H1 (cell line): ENCODE results near the gene OR6V1. TPM values are rescaled to one million over a fixed set of nuclear protein-coding genes. Genes with fewer than 3 reads are reported as not detected.

Experiments used
- BCL11A ChIP-seq, 2 experiments: IDR thresholded peaks; one replicate each; pipeline ENCODE4 v1.6.1; 2011; ENCODE audit warnings: low read depth in 2 of 2, low read length in 2 of 2, mild to moderate bottlenecking in 2 of 2
- CREB1 ChIP-seq: IDR thresholded peaks from 2 replicates; pipeline ENCODE4 v1.6.1; 2012; ENCODE audit warnings: inconsistent platforms
- JUND ChIP-seq: IDR thresholded peaks from 2 replicates; pipeline ENCODE4 v1.6.1; 2011; ENCODE audit warnings: mild to moderate bottlenecking, improper control_type of control experiment, low read length
- YY1 ChIP-seq: IDR thresholded peaks from 2 replicates; pipeline ENCODE4 v1.6.1; 2011; ENCODE audit warnings: low read depth, mild to moderate bottlenecking, low read length
- polyA plus RNA-seq, 7 experiments: library from polyadenylated mRNA; depleted of rRNA in 3 of 7; stranded (reverse) in 5 of 7; unstranded in 2 of 7; fragments of >200 nt in 5 of 7; fragments of 200-250 nt in 2 of 7; gene quantifications; 1 replicate in 5 of 7; 2 replicates in 1 of 7; 4 replicates in 1 of 7; pipeline versions ENCODE4 v1.2.1 to v1.2.3, GENCODE V29; 2011 to 2013; ENCODE audit warnings: missing spikeins in 2 of 7, mixed read lengths in 2 of 7
- total RNA-seq: library from RNA; stranded (reverse); fragmentation: NEBNext Ultra II Directional; extraction: Animal tissue kit (Norgen Biotek cat#: 25700); gene quantifications from 2 replicates; pipeline ENCODE4 v1.2.1, GENCODE V29; 2021
- TF ChIP-seq, protein P1 (sequence below): fragments of 300-600 bp; sonication (generic); IDR thresholded peaks from 2 replicates; pipeline ENCODE4 v1.7.1; 2012; ENCODE audit warnings: low read length, moderate library complexity, mild to moderate bottlenecking, inconsistent platforms; ENCODE audit not compliant: insufficient replicate concordance
- TF ChIP-seq, protein P2 (sequence below): IDR thresholded peaks from 2 replicates; pipeline ENCODE4 v1.6.1; 2011; ENCODE audit warnings: low read length, improper control_type of control experiment

The OR6V1 gene
- total and polyA plus RNA-seq, 2 of the 8 experiments (the other 6 are each of a cell fraction or from before 2014, with no cell fraction given): not detected

- TF ChIP-seq, protein P1, sequence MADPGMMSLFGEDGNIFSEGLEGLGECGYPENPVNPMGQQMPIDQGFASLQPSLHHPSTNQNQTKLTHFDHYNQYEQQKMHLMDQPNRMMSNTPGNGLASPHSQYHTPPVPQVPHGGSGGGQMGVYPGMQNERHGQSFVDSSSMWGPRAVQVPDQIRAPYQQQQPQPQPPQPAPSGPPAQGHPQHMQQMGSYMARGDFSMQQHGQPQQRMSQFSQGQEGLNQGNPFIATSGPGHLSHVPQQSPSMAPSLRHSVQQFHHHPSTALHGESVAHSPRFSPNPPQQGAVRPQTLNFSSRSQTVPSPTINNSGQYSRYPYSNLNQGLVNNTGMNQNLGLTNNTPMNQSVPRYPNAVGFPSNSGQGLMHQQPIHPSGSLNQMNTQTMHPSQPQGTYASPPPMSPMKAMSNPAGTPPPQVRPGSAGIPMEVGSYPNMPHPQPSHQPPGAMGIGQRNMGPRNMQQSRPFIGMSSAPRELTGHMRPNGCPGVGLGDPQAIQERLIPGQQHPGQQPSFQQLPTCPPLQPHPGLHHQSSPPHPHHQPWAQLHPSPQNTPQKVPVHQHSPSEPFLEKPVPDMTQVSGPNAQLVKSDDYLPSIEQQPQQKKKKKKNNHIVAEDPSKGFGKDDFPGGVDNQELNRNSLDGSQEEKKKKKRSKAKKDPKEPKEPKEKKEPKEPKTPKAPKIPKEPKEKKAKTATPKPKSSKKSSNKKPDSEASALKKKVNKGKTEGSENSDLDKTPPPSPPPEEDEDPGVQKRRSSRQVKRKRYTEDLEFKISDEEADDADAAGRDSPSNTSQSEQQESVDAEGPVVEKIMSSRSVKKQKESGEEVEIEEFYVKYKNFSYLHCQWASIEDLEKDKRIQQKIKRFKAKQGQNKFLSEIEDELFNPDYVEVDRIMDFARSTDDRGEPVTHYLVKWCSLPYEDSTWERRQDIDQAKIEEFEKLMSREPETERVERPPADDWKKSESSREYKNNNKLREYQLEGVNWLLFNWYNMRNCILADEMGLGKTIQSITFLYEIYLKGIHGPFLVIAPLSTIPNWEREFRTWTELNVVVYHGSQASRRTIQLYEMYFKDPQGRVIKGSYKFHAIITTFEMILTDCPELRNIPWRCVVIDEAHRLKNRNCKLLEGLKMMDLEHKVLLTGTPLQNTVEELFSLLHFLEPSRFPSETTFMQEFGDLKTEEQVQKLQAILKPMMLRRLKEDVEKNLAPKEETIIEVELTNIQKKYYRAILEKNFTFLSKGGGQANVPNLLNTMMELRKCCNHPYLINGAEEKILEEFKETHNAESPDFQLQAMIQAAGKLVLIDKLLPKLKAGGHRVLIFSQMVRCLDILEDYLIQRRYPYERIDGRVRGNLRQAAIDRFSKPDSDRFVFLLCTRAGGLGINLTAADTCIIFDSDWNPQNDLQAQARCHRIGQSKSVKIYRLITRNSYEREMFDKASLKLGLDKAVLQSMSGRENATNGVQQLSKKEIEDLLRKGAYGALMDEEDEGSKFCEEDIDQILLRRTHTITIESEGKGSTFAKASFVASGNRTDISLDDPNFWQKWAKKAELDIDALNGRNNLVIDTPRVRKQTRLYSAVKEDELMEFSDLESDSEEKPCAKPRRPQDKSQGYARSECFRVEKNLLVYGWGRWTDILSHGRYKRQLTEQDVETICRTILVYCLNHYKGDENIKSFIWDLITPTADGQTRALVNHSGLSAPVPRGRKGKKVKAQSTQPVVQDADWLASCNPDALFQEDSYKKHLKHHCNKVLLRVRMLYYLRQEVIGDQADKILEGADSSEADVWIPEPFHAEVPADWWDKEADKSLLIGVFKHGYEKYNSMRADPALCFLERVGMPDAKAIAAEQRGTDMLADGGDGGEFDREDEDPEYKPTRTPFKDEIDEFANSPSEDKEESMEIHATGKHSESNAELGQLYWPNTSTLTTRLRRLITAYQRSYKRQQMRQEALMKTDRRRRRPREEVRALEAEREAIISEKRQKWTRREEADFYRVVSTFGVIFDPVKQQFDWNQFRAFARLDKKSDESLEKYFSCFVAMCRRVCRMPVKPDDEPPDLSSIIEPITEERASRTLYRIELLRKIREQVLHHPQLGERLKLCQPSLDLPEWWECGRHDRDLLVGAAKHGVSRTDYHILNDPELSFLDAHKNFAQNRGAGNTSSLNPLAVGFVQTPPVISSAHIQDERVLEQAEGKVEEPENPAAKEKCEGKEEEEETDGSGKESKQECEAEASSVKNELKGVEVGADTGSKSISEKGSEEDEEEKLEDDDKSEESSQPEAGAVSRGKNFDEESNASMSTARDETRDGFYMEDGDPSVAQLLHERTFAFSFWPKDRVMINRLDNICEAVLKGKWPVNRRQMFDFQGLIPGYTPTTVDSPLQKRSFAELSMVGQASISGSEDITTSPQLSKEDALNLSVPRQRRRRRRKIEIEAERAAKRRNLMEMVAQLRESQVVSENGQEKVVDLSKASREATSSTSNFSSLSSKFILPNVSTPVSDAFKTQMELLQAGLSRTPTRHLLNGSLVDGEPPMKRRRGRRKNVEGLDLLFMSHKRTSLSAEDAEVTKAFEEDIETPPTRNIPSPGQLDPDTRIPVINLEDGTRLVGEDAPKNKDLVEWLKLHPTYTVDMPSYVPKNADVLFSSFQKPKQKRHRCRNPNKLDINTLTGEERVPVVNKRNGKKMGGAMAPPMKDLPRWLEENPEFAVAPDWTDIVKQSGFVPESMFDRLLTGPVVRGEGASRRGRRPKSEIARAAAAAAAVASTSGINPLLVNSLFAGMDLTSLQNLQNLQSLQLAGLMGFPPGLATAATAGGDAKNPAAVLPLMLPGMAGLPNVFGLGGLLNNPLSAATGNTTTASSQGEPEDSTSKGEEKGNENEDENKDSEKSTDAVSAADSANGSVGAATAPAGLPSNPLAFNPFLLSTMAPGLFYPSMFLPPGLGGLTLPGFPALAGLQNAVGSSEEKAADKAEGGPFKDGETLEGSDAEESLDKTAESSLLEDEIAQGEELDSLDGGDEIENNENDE: no peak
- TF ChIP-seq YY1 (no peak), JUND (no peak), CREB1 (no peak), BCL11A (IDR thresholded peaks at IDR 0.05; ENCODE audit: low read depth in 2 of 2, low read length in 2 of 2) (no peak)
- TF ChIP-seq, protein P2, sequence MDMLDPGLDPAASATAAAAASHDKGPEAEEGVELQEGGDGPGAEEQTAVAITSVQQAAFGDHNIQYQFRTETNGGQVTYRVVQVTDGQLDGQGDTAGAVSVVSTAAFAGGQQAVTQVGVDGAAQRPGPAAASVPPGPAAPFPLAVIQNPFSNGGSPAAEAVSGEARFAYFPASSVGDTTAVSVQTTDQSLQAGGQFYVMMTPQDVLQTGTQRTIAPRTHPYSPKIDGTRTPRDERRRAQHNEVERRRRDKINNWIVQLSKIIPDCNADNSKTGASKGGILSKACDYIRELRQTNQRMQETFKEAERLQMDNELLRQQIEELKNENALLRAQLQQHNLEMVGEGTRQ: no peak
These were observed 3.3 kb upstream of the OR6V1 start (continued) for GRCh38 chr7:143048827-143049226.
